Astrocyte (in vitro differentiated cells and primary cell): Measurements from ENCODE around the gene CLMN. TPM values are rescaled to one million over a fixed set of nuclear protein-coding genes. Genes with fewer than 3 reads are reported as not detected.

Source experiments
- DNase-seq: peaks from one replicate; pipeline ENCODE4 v3.0.0-alpha.2; 2010; ENCODE audit warnings: low read depth
- FAIRE-seq: peaks from 2 replicates; lab custom pipeline; 2011; peaks lifted over from hg19 to GRCh38; lab: Jason Lieb, UNC
- H2AFZ ChIP-seq: 2 replicates; pipeline ENCODE4 v1.6.0; 2012; ENCODE audit warnings: low read depth, low read length, inconsistent platforms
- H3K27ac ChIP-seq: 2 replicates; pipeline ENCODE4 v1.5.1; 2011; ENCODE audit warnings: low read depth, low read length, inconsistent platforms
- H3K27me3 ChIP-seq: 2 replicates; pipeline ENCODE4 v1.6.0; 2011; ENCODE audit warnings: low read length, inconsistent platforms; ENCODE audit not compliant: insufficient read depth
- H3K36me3 ChIP-seq: 2 replicates; pipeline ENCODE4 v1.5.1; 2011; ENCODE audit warnings: low read length, inconsistent platforms; ENCODE audit not compliant: insufficient read depth
- H3K4me1 ChIP-seq: 2 replicates; pipeline ENCODE4 v1.5.1; 2011; ENCODE audit warnings: low read length, inconsistent platforms; ENCODE audit not compliant: insufficient read depth
- H3K4me2 ChIP-seq: 2 replicates; pipeline ENCODE4 v1.6.0; 2012; ENCODE audit warnings: low read length, inconsistent platforms
- H3K4me3 ChIP-seq: 2 replicates; pipeline ENCODE4 v1.5.1; 2011; ENCODE audit warnings: low read depth, mild to moderate bottlenecking, low read length, inconsistent platforms; ENCODE audit not compliant: insufficient read depth
- H3K79me2 ChIP-seq: 2 replicates; pipeline ENCODE4 v1.6.0; 2012; ENCODE audit warnings: mild to moderate bottlenecking, low read length, inconsistent platforms; ENCODE audit not compliant: insufficient read depth
- H3K9ac ChIP-seq: 2 replicates; pipeline ENCODE4 v1.6.0; 2012; ENCODE audit warnings: mild to moderate bottlenecking, low read length, inconsistent platforms
- H3K9me3 ChIP-seq: 2 replicates; pipeline ENCODE4 v1.5.1; 2012; ENCODE audit warnings: low read depth, mild to moderate bottlenecking, low read length, inconsistent platforms; ENCODE audit not compliant: insufficient read depth
- H4K20me1 ChIP-seq: 2 replicates; pipeline ENCODE4 v1.6.0; 2012; ENCODE audit warnings: low read length, inconsistent platforms; ENCODE audit not compliant: insufficient read depth
- H3K27ac Mint-ChIP-seq: one replicate; pipeline ENCODE4 v1.8.0; 2021; ENCODE audit warnings: mild to moderate bottlenecking, mixed read lengths; ENCODE audit not compliant: unreplicated experiment
- H3K27me3 Mint-ChIP-seq: one replicate; pipeline ENCODE4 v1.8.0; 2021; ENCODE audit warnings: low read depth, mixed read lengths; ENCODE audit not compliant: unreplicated experiment
- H3K36me3 Mint-ChIP-seq: one replicate; pipeline ENCODE4 v1.8.0; 2021; ENCODE audit warnings: low read depth, mixed read lengths; ENCODE audit not compliant: unreplicated experiment
- H3K4me1 Mint-ChIP-seq: one replicate; pipeline ENCODE4 v1.8.0; 2021; ENCODE audit warnings: low read depth, mixed read lengths; ENCODE audit not compliant: unreplicated experiment
- H3K4me3 Mint-ChIP-seq: one replicate; pipeline ENCODE4 v1.8.0; 2021; ENCODE audit warnings: mild to moderate bottlenecking, moderate library complexity, mixed read lengths; ENCODE audit not compliant: unreplicated experiment
- H3K9me3 Mint-ChIP-seq: one replicate; pipeline ENCODE4 v1.8.0; 2021; ENCODE audit warnings: mild to moderate bottlenecking, mixed read lengths; ENCODE audit not compliant: unreplicated experiment
- CTCF ChIP-seq: IDR thresholded peaks from 2 replicates; pipeline ENCODE4 v1.5.1; 2011; ENCODE audit warnings: low read depth, mild to moderate bottlenecking, inconsistent platforms, low read length, moderate library complexity; ENCODE audit not compliant: insufficient read depth
- EZH2 ChIP-seq: IDR thresholded peaks from 2 replicates; pipeline ENCODE4 v1.6.1; 2012; ENCODE audit warnings: mild to moderate bottlenecking, low read length, inconsistent platforms; ENCODE audit not compliant: insufficient read depth
- total RNA-seq: library from RNA; stranded (reverse); gene quantifications from 2 replicates; pipeline ENCODE4 v1.2.1, GENCODE V29; 2021

The CLMN gene
- total RNA-seq, 1 donor from 2014 or later = 14.0 TPM

DNA sequence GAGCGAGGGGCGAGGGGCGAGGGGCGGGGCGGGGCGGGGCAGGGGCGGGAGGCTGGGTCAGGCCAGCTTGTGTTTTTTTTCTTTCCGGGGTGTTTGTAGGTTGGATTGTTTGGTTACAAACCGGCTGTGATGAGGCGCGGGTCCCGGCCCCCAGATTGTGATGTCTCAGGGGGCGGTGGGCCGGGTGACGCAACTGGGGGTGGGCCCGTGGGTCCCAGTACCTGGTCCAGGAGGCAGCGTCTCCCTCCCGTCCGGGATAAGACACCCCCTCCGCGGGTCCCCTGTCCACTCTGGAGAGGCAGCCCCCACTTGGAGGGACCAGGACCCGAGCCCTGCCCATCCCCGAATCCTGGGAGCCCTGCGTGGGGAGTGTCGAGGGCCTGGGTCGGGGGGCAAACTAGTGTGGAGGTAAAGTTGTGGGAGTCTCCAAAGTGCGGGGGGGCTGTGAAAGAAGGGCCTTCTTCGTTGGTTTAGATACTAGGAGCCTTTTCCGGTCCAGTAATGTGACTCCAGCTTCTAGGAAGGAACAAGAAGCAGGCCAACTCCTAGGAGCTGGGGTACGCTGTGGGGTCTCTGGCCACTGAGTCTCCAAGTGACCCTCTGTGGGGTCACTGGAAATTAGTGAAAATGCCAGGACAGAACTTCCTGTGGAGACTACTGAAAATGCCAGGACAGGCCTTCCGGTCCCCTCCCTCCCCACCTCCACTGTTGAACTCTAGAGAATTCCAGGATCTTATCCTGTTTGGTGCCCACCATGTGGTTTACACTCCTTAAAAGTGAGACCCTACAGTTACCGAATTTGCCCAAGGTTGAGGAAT lies 579 bp upstream of the CLMN start:
- peaks cover 7% of the 10 kb centered on the region for H3K4me1 Mint-ChIP-seq
- TF ChIP-seq CTCF (no peak), EZH2 (no peak)
- Histone ChIP-seq H3K27ac (no peak overlapping the region), H3K9me3 (no peaks in the 10 kb centered on the region), H4K20me1 (no peaks in the 10 kb centered on the region), H3K4me2 (peak overlapping the region; percentile 83), H3K9ac (peak overlapping the region; percentile 63), H3K36me3 (no peaks in the 10 kb centered on the region), H3K27me3 (peaks cover 4% of the 10 kb centered on the region), H3K4me3 (peak overlapping the region; percentile 46), H3K4me1 (peaks cover 5% of the 10 kb centered on the region), H2AFZ (peak overlapping the region; percentile 34), H3K79me2 (no peaks in the 10 kb centered on the region)
- DNase-seq (no peak), FAIRE-seq (no peak)
- peaks cover 30% of the 10 kb centered on the region for H3K27me3 Mint-ChIP-seq
- H3K27ac Mint-ChIP-seq = no peak overlapping the region
- H3K36me3 Mint-ChIP-seq = no peaks in the 10 kb centered on the region
- peak overlapping the region; percentile 80 for H3K4me3 Mint-ChIP-seq
- no peaks in the 10 kb centered on the region for H3K9me3 Mint-ChIP-seq

DNA sequence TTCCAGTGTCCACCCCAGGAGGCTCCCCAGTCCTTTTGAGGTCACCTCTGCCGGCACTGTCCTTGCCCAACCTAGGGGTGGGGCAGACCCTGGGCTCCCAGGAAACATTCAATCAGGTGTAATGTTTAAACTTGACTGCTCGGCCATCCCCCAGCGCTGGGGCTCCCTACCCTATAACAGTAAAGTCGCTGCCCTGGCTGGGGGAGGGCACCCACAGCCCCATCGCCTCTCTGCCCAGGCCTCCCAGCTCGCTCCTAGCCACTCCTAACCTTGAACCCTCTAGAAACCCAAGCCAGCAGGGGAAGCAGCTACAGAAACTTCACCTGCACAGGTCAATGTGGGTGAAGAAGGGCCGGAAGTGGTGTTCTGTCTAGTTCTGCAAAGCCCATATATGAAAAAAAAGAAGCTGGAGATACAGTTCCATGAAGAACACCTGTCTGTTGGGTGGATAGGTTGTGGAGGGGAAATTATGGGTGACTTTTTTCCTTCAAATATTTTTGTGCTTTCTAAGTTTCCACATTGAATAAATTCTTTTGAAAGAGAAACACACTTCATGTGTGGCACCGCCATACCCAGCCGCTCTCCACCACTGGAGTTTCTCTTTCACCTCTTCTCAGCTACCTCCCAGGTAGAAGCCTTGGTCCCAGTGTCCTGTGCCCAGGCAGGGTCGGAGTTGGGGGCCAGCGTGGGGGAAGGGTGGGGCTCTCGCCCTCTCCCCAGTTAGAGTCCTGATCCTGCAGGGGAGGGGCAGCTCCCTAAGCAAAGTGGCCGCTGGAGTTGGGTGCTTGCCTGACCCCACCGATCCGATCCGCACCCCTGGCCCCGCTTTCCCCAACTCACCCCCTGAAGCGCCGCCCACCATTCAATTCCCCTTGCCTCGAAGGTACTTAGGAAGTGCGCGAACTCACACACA lies 1.1 kb downstream of the CLMN start:
- no peak for DNase-seq
- H3K27ac Mint-ChIP-seq = peak overlapping the region; percentile 23
- H3K9ac ChIP-seq = peak overlapping the region; percentile 67

More for the DNA sequence above, 1.1 kb downstream of the CLMN start:
- H3K4me3 ChIP-seq = peak overlapping the region; percentile 64
- Mint-ChIP-seq H3K4me1 (peaks cover 18% of the 10 kb centered on the region), H3K4me3 (peak overlapping the region; percentile 83), H3K9me3 (no peaks in the 10 kb centered on the region), H3K36me3 (no peaks in the 10 kb centered on the region), H3K27me3 (peaks cover 27% of the 10 kb centered on the region)
- H3K36me3 ChIP-seq = no peaks in the 10 kb centered on the region
- no peak for FAIRE-seq
- H3K79me2 ChIP-seq = no peaks in the 10 kb centered on the region
- H3K9me3 ChIP-seq = no peaks in the 10 kb centered on the region
- H2AFZ ChIP-seq = peak overlapping the region; percentile 90
- H3K27ac ChIP-seq = no peak overlapping the region
- no peaks in the 10 kb centered on the region for H3K27me3 ChIP-seq
- TF ChIP-seq CTCF = no peak
- TF ChIP-seq EZH2 = no peak
- H4K20me1 ChIP-seq = no peaks in the 10 kb centered on the region
- H3K4me1 ChIP-seq = peaks cover 10% of the 10 kb centered on the region
- peak overlapping the region; percentile 93 for H3K4me2 ChIP-seq
